Measurements from ENCODE around the gene ATP10A.

DNA sequence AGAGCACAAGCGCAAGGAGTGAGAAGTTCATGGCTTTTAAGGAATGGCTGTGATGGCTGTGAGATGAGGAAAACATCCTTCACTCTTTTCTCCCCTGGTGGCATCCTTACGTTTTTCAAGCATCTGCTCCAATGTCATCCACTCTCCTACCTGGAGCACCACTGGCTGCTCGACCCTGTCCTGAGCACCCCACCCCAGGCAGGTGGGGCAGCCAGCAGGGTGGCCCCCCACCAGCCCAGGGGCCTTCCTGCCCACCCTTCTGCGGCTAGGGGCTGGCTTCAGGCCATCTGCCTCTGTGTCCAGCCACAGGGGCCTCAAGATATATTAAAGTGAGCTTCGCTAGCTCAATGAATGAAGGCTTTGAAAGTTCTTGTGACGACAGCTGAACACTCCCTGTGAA, 56.1 kb downstream of the ATP10A start:
- TF ChIP-seq, protein P1, sequence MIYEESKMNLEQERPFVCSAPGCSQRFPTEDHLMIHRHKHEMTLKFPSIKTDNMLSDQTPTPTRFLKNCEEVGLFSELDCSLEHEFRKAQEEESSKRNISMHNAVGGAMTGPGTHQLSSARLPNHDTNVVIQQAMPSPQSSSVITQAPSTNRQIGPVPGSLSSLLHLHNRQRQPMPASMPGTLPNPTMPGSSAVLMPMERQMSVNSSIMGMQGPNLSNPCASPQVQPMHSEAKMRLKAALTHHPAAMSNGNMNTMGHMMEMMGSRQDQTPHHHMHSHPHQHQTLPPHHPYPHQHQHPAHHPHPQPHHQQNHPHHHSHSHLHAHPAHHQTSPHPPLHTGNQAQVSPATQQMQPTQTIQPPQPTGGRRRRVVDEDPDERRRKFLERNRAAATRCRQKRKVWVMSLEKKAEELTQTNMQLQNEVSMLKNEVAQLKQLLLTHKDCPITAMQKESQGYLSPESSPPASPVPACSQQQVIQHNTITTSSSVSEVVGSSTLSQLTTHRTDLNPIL (CRISPR knock-in tag; IDR thresholded peaks at IDR 0.05; ENCODE audit: low read depth) = no peak
- no peak for TF ChIP-seq ZNF70 (CRISPR knock-in tag; IDR thresholded peaks at IDR 0.05)
- no peak for TF ChIP-seq ZNF565 (CRISPR knock-in tag; conservative IDR thresholded peaks at IDR 0.05; ENCODE audit: low read depth)
- TF ChIP-seq RARB (CRISPR knock-in tag; IDR thresholded peaks at IDR 0.05) = no peak
- TF ChIP-seq, protein P2, sequence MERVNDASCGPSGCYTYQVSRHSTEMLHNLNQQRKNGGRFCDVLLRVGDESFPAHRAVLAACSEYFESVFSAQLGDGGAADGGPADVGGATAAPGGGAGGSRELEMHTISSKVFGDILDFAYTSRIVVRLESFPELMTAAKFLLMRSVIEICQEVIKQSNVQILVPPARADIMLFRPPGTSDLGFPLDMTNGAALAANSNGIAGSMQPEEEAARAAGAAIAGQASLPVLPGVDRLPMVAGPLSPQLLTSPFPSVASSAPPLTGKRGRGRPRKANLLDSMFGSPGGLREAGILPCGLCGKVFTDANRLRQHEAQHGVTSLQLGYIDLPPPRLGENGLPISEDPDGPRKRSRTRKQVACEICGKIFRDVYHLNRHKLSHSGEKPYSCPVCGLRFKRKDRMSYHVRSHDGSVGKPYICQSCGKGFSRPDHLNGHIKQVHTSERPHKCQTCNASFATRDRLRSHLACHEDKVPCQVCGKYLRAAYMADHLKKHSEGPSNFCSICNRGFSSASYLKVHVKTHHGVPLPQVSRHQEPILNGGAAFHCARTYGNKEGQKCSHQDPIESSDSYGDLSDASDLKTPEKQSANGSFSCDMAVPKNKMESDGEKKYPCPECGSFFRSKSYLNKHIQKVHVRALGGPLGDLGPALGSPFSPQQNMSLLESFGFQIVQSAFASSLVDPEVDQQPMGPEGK (CRISPR knock-in tag; IDR thresholded peaks at IDR 0.05; ENCODE audit: borderline replicate concordance) = no peak
- TF ChIP-seq ZFP30 (CRISPR knock-in tag; IDR thresholded peaks at IDR 0.05) = no peak
- TF ChIP-seq ESRRG (CRISPR knock-in tag; IDR thresholded peaks at IDR 0.05) = no peak
- TF ChIP-seq TSHZ2 (CRISPR knock-in tag; IDR thresholded peaks at IDR 0.05) = no peak
- TF ChIP-seq SNAI2 (CRISPR knock-in tag; IDR thresholded peaks at IDR 0.05) = no peak
- no peak for TF ChIP-seq ZNF8 (CRISPR knock-in tag; IDR thresholded peaks at IDR 0.05)
- TF ChIP-seq CSDC2 (CRISPR knock-in tag; IDR thresholded peaks at IDR 0.05) = no peak
